Lower lobe of right lung (tissue), 2 donors: ENCODE results near the gene FMO5. TPM values are rescaled to one million over a fixed set of nuclear protein-coding genes. Genes with fewer than 3 reads are reported as not detected.

ENCODE experiments used
- ATAC-seq, 2 donors: fragments of 200-7000 bp; cut with Tn5 transposase; one replicate each; pipeline ENCODE4 v1.9.1; 2020 to 2022; ENCODE audit warnings: mild to moderate bottlenecking in 2 of 2, moderate library complexity in 2 of 2
- DNase-seq: peaks from one replicate; pipeline ENCODE4 v3.0.0-alpha.2; 2020
- H3K27ac ChIP-seq: fragments of 200-600 bp; one replicate; pipeline ENCODE4 v1.8.0; 2022
- H3K27me3 ChIP-seq: fragments of 200-600 bp; one replicate; pipeline ENCODE4 v1.8.0; 2022; ENCODE audit warnings: low read depth
- H3K36me3 ChIP-seq: fragments of 200-600 bp; one replicate; pipeline ENCODE4 v1.8.0; 2022; ENCODE audit warnings: mild to moderate bottlenecking
- H3K4me1 ChIP-seq: fragments of 200-600 bp; one replicate; pipeline ENCODE4 v1.8.0; 2022
- H3K4me3 ChIP-seq: fragments of 200-600 bp; one replicate; pipeline ENCODE4 v1.8.0; 2022; ENCODE audit warnings: mild to moderate bottlenecking
- H3K9me3 ChIP-seq: fragments of 200-600 bp; one replicate; pipeline ENCODE4 v1.8.0; 2022
- intact Hi-C: fragments of 100-400 bp; cut with DNase I; formaldehyde crosslinking; loops from one replicate; pipeline ENCODE4 v1.11.0; 2022
- total RNA-seq: library from RNA; stranded (reverse); fragmentation: NEBNext Ultra II Directional; extraction: Animal tissue kit (Norgen Biotek cat#: 25700); gene quantifications from one replicate; pipeline ENCODE4 v1.2.1, GENCODE V29; 2021
- TF ChIP-seq, protein P1 (sequence below): fragments of 200-600 bp; IDR thresholded peaks from one replicate; pipeline ENCODE4 v1.8.0; 2022; ENCODE audit warnings: antibody characterized with exemption, mild to moderate bottlenecking
- donor health status: DM: no; HTN: yes; CAD: no; lungs with severe emphysema.

FMO5 gene
- total RNA-seq, 1 donor from 2014 or later: 106 TPM

DNA sequence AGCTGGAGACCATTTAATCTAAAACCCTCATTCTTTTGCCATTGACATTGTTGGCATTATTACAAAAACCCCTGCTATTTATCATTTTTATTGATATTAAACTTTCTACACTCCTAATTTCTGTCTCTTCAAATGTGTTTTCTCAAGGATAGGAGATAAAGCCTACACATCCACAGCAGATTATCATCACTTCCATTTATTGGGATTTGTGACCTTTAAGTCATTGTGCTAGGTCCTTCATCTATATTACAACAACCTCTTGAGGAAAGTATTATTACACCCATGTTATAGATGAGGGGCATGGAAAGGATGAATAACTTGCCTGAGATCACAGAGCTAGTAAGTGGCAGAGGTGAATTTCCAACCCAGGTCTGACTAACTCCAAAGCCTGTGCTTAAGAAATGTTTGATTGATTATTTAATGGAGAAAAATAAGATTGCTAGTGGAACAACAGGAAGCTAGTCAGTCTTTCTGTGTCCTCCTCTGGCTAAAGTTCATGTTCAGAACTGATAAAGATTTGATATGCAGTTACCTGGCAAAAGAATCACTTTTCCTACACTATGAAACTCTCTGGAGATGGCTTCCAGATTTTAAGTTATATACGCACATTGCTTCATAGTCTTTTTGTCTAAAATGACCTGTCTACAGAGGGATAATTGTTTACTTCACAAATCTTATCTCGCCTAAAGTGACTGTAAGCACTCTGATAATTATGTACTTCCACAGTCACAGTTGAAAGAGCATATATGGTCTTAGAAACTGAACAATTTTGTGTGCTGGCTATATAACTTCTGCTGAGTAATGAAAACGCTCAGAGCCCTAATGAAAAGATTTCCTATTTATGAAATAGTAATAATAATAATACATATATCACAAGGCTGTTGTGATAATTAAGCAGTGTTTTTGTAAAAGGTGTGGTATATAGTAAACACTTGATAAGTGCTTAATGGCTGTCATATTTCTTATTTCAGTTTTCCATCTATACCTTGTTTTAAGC, 15.0 kb downstream of the FMO5 start:
- no peaks in the 10 kb centered on the region for H3K27me3 ChIP-seq
- intact Hi-C loops: no loop called here
- no peak for DNase-seq
- ATAC-seq: no peak
- no peak overlapping the region for H3K27ac ChIP-seq
- H3K4me1 ChIP-seq: peaks cover under 1% of the 10 kb centered on the region
- TF ChIP-seq, protein P1, sequence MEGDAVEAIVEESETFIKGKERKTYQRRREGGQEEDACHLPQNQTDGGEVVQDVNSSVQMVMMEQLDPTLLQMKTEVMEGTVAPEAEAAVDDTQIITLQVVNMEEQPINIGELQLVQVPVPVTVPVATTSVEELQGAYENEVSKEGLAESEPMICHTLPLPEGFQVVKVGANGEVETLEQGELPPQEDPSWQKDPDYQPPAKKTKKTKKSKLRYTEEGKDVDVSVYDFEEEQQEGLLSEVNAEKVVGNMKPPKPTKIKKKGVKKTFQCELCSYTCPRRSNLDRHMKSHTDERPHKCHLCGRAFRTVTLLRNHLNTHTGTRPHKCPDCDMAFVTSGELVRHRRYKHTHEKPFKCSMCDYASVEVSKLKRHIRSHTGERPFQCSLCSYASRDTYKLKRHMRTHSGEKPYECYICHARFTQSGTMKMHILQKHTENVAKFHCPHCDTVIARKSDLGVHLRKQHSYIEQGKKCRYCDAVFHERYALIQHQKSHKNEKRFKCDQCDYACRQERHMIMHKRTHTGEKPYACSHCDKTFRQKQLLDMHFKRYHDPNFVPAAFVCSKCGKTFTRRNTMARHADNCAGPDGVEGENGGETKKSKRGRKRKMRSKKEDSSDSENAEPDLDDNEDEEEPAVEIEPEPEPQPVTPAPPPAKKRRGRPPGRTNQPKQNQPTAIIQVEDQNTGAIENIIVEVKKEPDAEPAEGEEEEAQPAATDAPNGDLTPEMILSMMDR: no peak
- no peak overlapping the region for H3K4me3 ChIP-seq
- H3K36me3 ChIP-seq: peaks cover 49% of the 10 kb centered on the region
- no peaks in the 10 kb centered on the region for H3K9me3 ChIP-seq

DNA sequence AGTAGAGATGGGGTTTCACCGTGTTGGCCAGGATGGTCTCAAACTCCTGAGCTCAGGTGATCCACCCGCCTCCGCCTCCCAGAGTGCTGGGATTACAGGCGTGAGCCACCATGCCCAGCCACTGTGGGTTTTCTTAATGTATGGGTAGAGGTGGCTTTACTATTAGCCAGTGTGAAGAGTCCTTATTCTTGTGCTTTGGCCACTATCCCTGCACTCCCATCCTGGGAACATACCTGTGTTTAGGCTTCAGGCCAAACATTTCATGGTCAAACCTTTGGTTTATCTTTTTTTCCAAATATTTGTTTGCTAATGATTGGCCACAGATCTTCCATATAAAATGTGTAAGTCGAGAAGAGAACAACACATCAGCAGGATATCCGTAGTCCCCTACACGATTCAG, 16.5 kb downstream of the FMO5 start:
- H3K27me3 ChIP-seq: no peaks in the 10 kb centered on the region
- intact Hi-C loops: no loop called here
- H3K9me3 ChIP-seq: no peaks in the 10 kb centered on the region
- DNase-seq (no peak), ATAC-seq (no peak)
- no peak overlapping the region for H3K4me3 ChIP-seq
- TF ChIP-seq, protein P1: no peak
- peaks cover 39% of the 10 kb centered on the region for H3K36me3 ChIP-seq
- H3K4me1 ChIP-seq: no peaks in the 10 kb centered on the region
- no peak overlapping the region for H3K27ac ChIP-seq

DNA sequence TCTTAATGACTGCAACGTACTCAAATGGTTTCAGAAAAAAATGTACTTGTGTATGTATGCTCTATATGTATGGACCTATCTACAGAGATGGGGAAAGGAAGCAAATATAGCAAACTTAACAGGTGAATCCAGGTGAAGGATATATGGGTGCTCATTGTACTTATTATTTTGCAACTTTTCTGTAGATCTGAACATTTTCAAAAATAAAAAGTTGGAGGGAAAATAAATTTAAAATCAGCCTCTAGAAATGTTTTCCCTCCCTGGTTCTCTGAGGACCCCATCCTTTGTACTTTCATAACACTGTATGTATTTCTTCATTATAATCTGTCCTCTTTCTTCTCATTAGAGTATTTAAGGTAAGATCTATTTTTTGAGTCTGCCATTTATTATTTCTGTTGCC, 17.9 kb downstream of the FMO5 start:
- intact Hi-C loops: no loop called here
- no peaks in the 10 kb centered on the region for H3K27me3 ChIP-seq
- DNase-seq (no peak), ATAC-seq (no peak)
- H3K27ac ChIP-seq: no peak overlapping the region
- H3K4me1 ChIP-seq: no peaks in the 10 kb centered on the region
- TF ChIP-seq, protein P1: no peak
- no peaks in the 10 kb centered on the region for H3K9me3 ChIP-seq
- peaks cover 31% of the 10 kb centered on the region for H3K36me3 ChIP-seq
- H3K4me3 ChIP-seq: no peak overlapping the region

DNA sequence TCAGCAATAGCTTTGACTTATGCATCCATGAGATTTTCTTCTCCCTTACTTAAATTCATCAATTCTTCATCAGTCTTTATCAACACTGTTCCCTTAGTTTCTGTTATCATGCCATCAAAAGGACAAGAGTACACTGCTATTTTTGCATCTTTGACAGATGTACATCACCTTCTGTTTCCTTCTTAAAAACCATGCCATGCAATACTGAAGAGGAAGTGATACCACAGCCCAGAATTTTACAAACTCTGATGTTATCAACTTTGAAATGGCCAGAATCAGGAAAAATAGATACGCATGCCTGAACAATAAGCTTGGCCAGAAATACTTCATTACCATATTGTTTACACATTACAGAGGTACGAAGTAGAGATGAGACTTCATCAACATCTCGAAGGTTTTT, 21.1 kb downstream of the FMO5 start:
- Histone ChIP-seq H3K36me3 (peaks cover 22% of the 10 kb centered on the region), H3K27me3 (no peaks in the 10 kb centered on the region), H3K4me1 (no peaks in the 10 kb centered on the region), H3K4me3 (no peak overlapping the region), H3K27ac (no peak overlapping the region), H3K9me3 (no peaks in the 10 kb centered on the region)
- no peak for ATAC-seq
- intact Hi-C loops: no loop called here
- no peak for DNase-seq
- TF ChIP-seq, protein P1: no peak

DNA sequence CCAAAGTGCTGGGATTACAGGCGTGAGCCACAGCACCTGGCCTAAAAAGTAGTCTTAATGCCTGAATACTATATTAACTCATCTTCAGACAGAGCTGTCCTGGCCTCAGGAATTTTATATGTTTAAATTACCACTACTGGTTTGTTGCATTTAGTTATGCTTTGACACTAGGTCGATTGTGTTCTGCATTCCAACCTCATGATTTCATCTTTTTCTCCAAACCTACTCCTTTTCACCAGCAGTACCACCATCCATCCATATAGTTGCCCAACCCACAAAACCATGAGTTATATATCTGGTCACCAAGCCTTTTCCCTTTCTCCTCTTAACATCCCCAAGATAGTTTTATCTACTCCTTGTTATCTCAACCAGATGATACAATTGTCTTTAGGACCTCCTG, 22.6 kb downstream of the FMO5 start:
- ATAC-seq (no peak), DNase-seq (no peak)
- Histone ChIP-seq H3K27ac (no peak overlapping the region), H3K27me3 (no peaks in the 10 kb centered on the region), H3K4me3 (no peak overlapping the region), H3K36me3 (peaks cover 9% of the 10 kb centered on the region), H3K9me3 (no peaks in the 10 kb centered on the region), H3K4me1 (no peaks in the 10 kb centered on the region)
- intact Hi-C loops: no loop called here
- TF ChIP-seq, protein P1: no peak
